Activated CD4-positive, CD25-positive, alpha-beta regulatory T cell treated with anti-CD3 and anti-CD28 coated beads, Interleukin-2, amount 50 U/mL, for 72 hours (primary cell): Measurements from ENCODE around the gene OXTR.

ENCODE experiments used
- DNase-seq: peaks from one replicate; pipeline ENCODE4 v3.0.0; 2021

OXTR gene

DNA sequence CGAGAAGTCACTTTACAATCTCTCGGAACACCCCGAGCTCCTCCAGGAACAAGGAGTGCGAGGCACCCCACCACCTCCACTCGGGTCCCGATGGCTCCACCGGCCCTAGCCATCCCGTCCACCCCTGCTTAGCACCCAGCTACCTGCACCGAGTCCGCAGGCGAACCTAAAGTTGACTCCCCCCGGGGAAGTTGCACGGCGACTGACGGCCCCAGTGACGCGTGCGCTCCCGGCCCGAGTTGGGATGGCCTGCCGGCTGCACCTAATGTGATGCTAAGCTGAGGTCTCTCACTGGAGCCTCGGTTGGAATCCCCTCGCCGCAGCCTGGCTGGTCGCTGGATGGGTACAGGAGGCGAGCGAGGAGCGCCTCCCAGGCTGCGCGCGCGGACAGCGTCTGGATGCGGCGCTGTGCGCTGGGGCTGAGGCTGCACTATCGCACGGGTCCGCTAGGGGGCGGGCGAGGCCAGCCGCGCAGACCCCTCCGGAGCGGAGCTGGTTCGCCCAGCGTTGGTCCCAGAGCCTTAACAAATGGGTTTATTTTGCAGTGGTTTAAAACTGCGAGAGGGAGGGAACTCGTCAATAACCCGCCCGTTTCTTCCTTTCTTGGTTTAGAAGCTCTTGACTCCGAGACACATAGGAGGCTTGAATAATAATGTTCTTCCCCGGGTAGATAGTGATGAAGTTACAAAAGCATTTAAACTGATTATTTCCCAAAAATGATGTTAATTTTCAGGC lies at the start of gene OXTR:
Gene OXTR (minus strand): TSS at position 526 of the 735 bp plus-strand sequence. CDS start 1,426 bp downstream, outside the sequence.
- peak; percentile 73 for DNase-seq

GRCh38 chr3:8817486-8817885 lies 48.1 kb upstream of the OXTR start:
- no peak for DNase-seq

- DNase-seq = no peak
Measured at GRCh38 chr3:8816106-8816505, 46.7 kb upstream of the OXTR start.

- DNase-seq = no peak
Measured at GRCh38 chr3:8813411-8813810, 44.0 kb upstream of the OXTR start.

GRCh38 chr3:8810561-8810960 lies 41.1 kb upstream of the OXTR start:
- no peak for DNase-seq

DNA sequence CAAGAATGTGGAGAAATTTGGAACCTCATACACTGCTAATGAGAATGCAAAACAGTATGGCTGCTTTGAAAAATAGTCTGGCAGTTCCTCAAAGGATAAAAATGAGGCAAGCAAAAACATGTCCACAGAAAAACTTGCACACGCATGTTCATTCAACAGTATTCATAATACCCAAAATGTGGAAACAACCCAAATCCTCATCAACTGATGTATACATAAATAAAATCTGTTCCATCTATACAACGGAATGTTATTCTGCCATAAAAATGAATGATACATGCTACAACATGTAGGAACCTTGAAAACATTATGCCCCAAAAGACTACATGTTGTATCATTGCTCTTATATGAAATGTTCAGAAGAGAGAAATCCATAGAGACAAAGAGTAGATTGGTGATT lies 36.4 kb upstream of the OXTR start:
- no peak for DNase-seq

- DNase-seq = no peak
Measured at GRCh38 chr3:8802256-8802655, 32.8 kb upstream of the OXTR start.

DNA sequence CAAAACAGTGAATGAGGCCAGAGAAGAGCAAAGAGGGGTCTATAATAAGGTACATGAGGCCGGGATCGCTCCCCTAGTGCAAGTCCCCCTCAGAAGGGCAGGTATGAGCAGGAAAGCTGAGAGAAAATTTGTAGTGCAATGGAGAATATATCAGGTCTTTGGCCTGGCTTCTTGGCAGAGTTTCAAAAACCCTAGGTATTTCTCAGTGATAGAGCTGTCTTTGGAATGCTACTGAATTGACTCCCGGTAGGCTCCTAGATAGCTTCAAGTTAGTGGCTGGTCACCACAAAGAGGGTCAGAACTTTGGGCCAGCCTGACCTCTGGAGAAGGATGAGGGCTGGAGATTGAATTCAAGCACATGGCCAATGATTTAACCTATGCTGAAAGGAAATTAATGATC lies 30.6 kb upstream of the OXTR start:
- no peak for DNase-seq

DNA sequence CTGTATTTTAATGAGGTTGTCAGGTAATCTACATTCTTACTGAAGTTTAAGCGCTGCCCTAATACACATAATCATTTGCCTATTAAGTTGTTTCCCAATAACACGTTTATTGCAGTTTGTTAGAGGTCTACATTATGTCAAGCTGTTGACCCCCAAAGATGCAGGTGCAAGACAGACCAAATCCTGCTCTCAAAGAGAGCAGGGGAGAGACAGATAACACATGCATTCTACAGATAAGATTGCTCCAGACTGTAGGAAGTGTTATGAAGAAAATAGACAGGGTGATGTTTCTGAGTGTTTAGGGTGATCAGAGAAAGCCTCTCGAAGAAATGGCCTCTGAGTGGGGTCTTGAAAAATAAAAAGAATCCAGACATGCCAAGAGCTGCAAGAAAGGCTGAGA lies 24.8 kb upstream of the OXTR start:
- DNase-seq = no peak

- no peak for DNase-seq
Measured at GRCh38 chr3:8793242-8793641, 23.8 kb upstream of the OXTR start.

DNA sequence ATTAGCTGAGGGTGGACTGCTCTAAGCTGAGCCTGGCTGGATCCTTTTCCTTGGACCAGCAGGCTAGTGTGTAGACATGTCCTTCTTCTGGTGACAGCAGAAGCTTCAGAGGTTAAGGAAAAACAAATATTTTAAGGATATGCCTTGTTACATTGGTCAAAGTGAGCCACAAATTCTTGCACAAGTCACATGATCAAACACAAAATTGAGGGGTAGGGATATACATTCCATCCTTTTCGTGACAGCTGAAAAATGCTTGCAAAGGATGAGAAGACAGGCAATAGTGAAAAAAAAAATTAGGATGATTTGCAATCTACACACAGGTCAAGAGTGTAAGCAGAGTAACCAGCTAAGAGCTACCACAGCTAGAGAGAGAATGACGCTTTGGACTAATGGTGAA lies 21.1 kb upstream of the OXTR start:
- no peak for DNase-seq

GRCh38 chr3:8784676-8785435 lies 15.4 kb upstream of the OXTR start:
- DNase-seq = no peak

DNA sequence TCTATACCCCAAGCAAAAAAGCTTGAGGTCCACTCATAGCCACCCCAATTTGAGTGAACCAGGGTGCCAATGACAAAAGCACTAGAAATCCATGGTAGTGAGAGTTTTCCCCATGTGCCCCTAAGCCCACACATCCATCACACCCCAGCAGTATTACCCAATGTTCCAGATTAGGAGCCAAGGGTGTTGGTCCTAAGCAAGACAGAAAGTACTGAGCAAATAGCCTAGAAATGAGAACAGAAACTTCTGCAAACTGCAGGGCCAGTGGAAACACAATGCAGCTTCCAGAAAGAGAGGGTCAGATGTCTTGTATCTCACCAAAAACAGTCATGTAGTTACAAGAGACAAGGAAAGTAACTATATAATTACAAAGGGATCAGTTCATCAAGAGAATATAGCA lies 10.9 kb upstream of the OXTR start:
- DNase-seq = no peak

DNA sequence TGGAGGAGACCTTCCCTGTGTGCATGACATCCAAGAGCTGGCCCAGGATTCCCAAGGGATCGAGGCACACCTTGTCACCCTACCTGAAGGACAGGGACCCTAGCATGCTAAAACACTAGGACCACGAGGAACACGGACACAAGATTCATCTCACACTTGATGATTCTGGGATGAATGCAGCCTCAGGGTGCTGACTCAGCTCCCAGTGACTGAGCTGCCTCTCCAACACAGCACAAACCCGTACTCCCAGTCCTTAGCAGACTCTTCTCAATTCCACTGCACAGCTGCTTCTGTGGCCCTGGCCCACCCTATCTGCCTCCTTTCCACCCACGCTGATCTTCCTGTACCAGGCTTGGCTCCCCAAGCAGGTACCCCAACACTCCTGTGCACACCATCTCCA lies 9.1 kb upstream of the OXTR start:
- no peak for DNase-seq

DNA sequence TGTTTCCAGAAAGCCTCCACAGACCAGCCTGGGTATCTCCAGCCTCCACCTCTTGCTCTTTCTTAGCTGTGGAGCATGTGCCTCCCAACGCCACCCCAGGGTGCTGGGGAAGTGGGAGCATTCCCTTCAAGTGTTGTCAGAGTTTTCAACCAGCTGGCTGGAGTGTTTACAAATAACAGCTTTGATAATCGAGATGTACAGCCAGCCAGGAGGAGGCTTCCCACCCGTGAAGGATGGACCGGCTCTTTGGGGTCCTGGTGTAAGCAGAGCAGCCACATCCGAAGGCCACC lies 8.5 kb upstream of the OXTR start:
- no peak for DNase-seq

DNA sequence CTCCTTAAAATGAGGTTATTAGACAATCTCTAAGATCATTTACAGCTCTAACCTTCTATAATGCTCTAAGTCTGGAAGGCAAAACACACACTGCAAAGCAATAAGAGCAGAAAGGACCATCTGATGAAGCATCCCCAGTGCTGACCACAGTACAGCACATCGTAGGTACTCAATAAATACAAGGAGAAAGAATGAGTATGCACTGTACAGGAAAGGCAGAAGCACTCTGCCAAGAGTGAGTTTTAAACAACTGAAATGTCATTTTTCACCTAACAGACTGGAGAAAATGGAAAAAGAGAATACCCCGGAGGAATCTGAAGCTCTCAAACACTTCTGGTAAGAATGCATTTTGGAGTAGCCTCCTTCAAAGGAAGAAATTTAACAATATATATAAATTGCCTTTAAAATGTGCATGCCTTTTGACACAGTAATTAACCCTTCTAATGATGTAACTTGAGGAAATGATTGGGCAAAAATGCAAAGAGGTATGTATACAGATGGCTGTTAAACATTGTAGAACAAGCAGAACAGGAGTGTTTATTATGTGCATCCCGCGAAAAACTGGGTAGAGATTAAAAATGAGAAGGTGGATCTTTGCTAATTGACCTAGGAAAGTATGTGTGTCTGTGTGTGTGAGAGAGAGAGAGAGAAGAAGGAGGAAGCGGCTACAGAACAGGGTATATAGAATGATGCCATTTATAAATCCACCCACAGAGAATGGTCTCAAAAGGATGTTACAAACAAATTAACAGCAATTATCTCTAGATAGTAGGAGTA lies 8.0 kb upstream of the OXTR start:
- no peak for DNase-seq

GRCh38 chr3:8776406-8776805 lies 7.0 kb upstream of the OXTR start:
- no peak for DNase-seq

GRCh38 chr3:8775602-8776001 lies 6.2 kb upstream of the OXTR start:
- no peak for DNase-seq

- no peak for DNase-seq
Measured at GRCh38 chr3:8775181-8775580, 5.8 kb upstream of the OXTR start.

- DNase-seq = no peak
Measured at GRCh38 chr3:8773941-8774542, 4.6 kb upstream of the OXTR start.

DNA sequence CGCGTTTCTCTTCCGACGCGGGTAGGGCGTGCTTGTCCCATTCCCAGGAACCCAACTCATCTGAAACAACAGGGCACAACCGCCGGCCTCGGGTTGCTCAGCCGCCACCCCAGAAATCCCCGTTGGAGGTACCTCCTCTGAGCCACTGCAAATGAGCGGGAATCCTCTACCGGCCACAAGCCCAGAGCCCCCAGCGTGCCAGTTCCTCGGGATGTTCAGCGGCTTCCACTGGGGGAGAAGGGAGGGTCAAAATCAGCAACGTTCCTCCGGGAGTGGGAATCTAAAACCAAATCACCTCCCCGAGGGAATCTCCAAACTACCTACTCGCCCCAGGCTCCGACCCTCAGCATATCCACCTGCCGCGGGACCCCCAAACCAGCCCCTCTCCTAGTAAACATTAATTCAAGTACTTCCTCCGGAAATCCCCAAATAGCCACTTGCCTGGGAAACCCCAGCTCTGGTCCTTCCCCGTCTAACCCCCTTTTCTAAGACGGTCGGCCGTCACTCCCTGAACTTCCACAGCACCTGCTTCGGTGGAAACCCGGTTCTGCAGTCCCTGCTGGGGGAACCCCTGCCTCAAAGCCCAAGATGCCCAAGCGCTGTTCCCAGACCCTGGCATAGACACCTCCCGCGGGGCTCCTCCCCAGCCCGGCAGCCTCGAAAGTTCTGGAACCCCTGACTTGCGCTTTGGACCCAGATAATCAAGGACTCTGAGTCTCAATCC lies 887 bp downstream of the OXTR start:
- DNase-seq = no peak

GRCh38 chr3:8767667-8768363 lies 1.6 kb downstream of the OXTR start:
- DNase-seq = no peak
